GM12892 (cell line): Measurements from ENCODE around the gene RASA3.

Source experiments
- POLR2A ChIP-seq: IDR thresholded peaks from 2 replicates; pipeline ENCODE4 v1.6.1; 2011; ENCODE audit warnings: low read depth, low read length, control low read depth
- TAF1 ChIP-seq: IDR thresholded peaks from 2 replicates; pipeline ENCODE4 v1.6.1; 2011; ENCODE audit warnings: low read depth, mild to moderate bottlenecking, control low read depth, low read length, borderline replicate concordance

DNA sequence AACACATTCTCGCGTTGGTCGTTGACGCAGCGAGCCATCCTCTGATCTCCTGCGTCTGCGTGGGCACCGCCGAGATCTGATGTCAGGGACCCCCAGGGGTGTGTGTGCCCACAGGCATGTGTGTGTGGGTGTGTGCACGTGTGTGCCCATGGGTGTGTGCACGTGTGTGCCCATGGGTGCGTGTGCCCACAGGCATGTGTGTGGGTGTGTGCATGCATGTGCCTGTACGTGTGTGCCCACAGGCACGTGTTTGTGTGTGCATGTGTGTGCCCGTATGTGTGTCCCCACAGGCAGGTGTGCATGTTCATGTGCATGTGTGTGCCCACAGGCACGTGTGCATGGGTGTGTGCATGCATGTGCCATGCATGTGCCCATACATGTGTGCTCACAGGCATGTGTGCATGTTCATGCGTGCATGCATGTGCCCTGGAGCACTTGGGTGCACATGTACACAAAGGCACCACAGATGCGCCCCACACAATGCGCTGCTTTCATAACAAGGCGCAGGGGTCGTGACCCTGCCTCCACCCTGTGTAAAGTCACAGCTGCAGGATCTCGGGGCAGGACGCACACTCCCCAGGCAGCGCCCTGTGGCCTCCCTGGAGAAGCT lies 77.5 kb downstream of the RASA3 start:
- TF ChIP-seq POLR2A: no peak
- TF ChIP-seq TAF1: no peak
